ENCODE measurements around the gene ZNF407.

Gene ZNF407

DNA sequence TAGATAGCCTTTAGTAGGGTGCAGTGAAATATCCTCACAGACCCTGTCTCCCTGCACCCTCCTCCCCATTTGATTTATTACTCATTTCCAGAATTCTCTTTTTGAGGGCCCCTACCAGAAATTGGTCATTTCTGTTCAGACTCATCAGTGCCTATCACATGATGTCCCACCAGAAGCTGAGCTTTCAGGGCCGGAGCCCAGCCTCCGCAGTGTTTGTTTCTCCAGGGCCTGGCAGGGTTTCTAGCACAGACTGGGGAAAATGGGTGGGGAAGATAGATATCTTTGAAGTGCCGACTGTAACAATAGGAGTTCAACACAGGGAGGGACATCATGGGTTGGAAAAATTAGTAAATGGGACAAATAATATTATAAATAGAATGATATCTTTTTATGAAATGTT is 403.2 kb downstream of the ZNF407 start:
- TF ChIP-seq, protein P1, sequence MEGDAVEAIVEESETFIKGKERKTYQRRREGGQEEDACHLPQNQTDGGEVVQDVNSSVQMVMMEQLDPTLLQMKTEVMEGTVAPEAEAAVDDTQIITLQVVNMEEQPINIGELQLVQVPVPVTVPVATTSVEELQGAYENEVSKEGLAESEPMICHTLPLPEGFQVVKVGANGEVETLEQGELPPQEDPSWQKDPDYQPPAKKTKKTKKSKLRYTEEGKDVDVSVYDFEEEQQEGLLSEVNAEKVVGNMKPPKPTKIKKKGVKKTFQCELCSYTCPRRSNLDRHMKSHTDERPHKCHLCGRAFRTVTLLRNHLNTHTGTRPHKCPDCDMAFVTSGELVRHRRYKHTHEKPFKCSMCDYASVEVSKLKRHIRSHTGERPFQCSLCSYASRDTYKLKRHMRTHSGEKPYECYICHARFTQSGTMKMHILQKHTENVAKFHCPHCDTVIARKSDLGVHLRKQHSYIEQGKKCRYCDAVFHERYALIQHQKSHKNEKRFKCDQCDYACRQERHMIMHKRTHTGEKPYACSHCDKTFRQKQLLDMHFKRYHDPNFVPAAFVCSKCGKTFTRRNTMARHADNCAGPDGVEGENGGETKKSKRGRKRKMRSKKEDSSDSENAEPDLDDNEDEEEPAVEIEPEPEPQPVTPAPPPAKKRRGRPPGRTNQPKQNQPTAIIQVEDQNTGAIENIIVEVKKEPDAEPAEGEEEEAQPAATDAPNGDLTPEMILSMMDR (conservative IDR thresholded peaks at IDR 0.05), result no peak
- H3K27ac ChIP-seq, result no peak overlapping the region

DNA sequence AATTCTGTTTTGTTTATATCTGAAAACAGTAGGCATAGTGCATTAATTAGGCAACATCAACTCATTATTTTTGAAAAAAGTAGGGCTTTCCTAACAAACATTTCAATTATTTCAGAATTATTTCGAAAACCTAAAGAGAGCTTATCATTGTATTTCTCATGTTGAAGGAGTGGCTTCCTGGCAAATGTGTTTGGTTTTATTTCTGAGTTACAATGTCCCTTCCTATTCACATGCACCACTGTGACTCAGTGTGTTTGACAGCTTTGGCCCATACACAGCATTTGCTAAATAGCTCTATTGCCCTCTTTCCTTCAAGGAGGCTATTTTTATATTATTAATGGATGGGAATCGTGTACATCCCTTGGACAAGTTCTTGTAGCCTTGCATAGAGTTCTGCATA is 405.4 kb downstream of the ZNF407 start:
- H3K27ac ChIP-seq, result no peak overlapping the region
- TF ChIP-seq, protein P1 (conservative IDR thresholded peaks at IDR 0.05), result no peak

DNA sequence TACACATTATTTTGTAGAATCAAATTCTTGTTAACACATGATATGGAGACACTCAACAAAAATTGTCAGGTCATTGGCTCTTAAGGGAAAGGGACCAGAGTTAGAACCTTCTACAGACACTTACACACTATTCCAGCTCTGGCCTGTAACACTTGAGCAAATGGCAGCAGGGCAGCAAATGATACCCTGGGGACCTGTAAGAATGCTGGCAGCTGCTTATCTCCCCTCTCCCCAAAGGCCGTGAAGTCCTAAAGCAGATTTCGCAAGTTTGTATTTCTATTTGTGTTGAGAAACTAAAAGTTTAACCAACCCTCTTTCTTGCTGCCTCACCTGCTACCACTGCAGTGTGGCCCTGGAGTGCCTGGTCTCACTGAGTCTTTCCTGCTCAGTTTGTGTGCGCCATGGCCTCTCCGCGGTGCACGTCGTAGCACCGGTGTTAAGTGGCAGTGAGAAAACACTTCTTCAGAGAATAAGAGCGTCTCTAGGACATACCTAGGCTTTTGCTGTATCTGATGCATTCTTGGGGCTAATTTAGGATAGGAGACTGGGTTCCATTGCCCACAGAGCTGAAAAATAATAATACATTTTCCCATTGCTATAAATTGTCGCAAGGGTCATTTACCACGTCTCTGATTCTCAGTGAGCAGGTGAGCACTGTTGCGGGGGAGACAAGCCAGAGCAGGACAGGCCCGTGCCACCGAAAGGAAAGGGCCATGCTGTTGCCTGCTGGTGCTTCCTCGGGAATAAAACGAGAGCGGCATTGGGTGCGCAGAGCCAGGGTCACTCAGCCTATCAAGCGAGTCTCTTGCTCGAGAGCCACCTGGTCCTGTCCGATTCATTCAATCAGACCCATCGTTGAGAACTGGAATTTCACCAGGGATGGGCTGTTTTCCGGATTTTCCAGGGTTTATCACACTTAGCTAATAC is 406.4 kb downstream of the ZNF407 start:
- TF ChIP-seq, protein P1 (conservative IDR thresholded peaks at IDR 0.05), result no peak
- H3K27ac ChIP-seq, result no peak overlapping the region

GRCh38 chr18:75005626-75006025 is 408.0 kb downstream of the ZNF407 start:
- TF ChIP-seq, protein P1 (conservative IDR thresholded peaks at IDR 0.05), result no peak
- no peak overlapping the region for H3K27ac ChIP-seq

- H3K27ac ChIP-seq, result no peak overlapping the region
- TF ChIP-seq, protein P1 (conservative IDR thresholded peaks at IDR 0.05), result no peak
These were observed 410.5 kb downstream of the ZNF407 start for GRCh38 chr18:75008186-75008585.

- H3K27ac ChIP-seq, result no peak overlapping the region
- TF ChIP-seq, protein P1 (conservative IDR thresholded peaks at IDR 0.05), result no peak
These were observed 411.6 kb downstream of the ZNF407 start for GRCh38 chr18:75009296-75009695.

GRCh38 chr18:75009878-75010277 is 412.2 kb downstream of the ZNF407 start:
- TF ChIP-seq, protein P1 (conservative IDR thresholded peaks at IDR 0.05), result no peak

More at GRCh38 chr18:75009878-75010277, 412.2 kb downstream of the ZNF407 start:
- no peak overlapping the region for H3K27ac ChIP-seq
